NB4 (cell line): ENCODE results near the gene KLHL22.

Experiments
- DNase-seq: peaks from one replicate; pipeline ENCODE4 v3.0.0; 2010; ENCODE audit warnings: low read depth
- H3K4me3 ChIP-seq: one replicate; pipeline ENCODE4 v1.5.1; 2011; ENCODE audit warnings: mild to moderate bottlenecking, low read depth, low read length, moderate library complexity
- CTCF ChIP-seq: IDR thresholded peaks from one replicate; pipeline ENCODE4 v1.5.1; 2012; ENCODE audit warnings: low read depth, low read length
- MAX ChIP-seq: IDR thresholded peaks from 2 replicates; pipeline ENCODE4 v1.6.1; 2011; ENCODE audit warnings: low read depth, low read length
- MYC ChIP-seq: IDR thresholded peaks from 2 replicates; pipeline ENCODE4 v1.6.1; 2011; ENCODE audit warnings: low read depth, low read length
- POLR2A ChIP-seq: IDR thresholded peaks from 2 replicates; pipeline ENCODE4 v1.6.1; 2011; ENCODE audit warnings: mild to moderate bottlenecking; ENCODE audit not compliant: insufficient read length; ENCODE audit errors: extremely low read depth

The KLHL22 gene

GRCh38 chr22:20464096-20464614 is 31.4 kb downstream of the KLHL22 start:
- no peak for TF ChIP-seq CTCF
- TF ChIP-seq MYC, result no peak
- no peak for TF ChIP-seq MAX
- no peak for TF ChIP-seq POLR2A
- H3K4me3 ChIP-seq, result no peak overlapping the region
- DNase-seq, result no peak

- peak; percentile 59 for DNase-seq
- TF ChIP-seq CTCF (no peak), POLR2A (no peak), MAX (no peak), MYC (no peak)
- H3K4me3 ChIP-seq, result no peak overlapping the region
Observed at GRCh38 chr22:20463324-20464095, 32.1 kb downstream of the KLHL22 start.

GRCh38 chr22:20459862-20460261 is 35.7 kb downstream of the KLHL22 start:
- TF ChIP-seq POLR2A (no peak), MYC (no peak), MAX (no peak), CTCF (no peak)
- no peak for DNase-seq
- no peak overlapping the region for H3K4me3 ChIP-seq

GRCh38 chr22:20459152-20459542 is 36.4 kb downstream of the KLHL22 start:
- no peak overlapping the region for H3K4me3 ChIP-seq
- TF ChIP-seq MYC, result no peak
- no peak for TF ChIP-seq MAX
- no peak for TF ChIP-seq CTCF
- no peak for TF ChIP-seq POLR2A
- DNase-seq, result no peak

- TF ChIP-seq CTCF (no peak), POLR2A (no peak), MAX (no peak)
- DNase-seq, result no peak
Observed at GRCh38 chr22:20458530-20459151, 37.0 kb downstream of the KLHL22 start.

More at GRCh38 chr22:20458530-20459151, 37.0 kb downstream of the KLHL22 start:
- H3K4me3 ChIP-seq, result no peak overlapping the region
